ENCODE measurements around the gene CNTNAP4.

The CNTNAP4 gene

GRCh38 chr16:76276745-76277438, at the start of gene CNTNAP4:
TSS of gene CNTNAP4 (plus strand) at chr16:76277401. CDS start at chr16:76277663, 262 bp downstream.
- no peak within 1 kb of the TSS for H3K9ac ChIP-seq (ENCODE audit: low read depth, low read length)
- no peaks in the 10 kb centered on the region for H3K79me2 ChIP-seq (ENCODE audit: insufficient read depth, low read length)
- no peaks in the 10 kb centered on the region for H3K36me3 ChIP-seq (ENCODE audit: insufficient read depth, low read length)
- no peaks in the 10 kb centered on the region for H4K20me1 ChIP-seq (ENCODE audit: insufficient read depth, low read length)
- TF ChIP-seq, protein P1, sequence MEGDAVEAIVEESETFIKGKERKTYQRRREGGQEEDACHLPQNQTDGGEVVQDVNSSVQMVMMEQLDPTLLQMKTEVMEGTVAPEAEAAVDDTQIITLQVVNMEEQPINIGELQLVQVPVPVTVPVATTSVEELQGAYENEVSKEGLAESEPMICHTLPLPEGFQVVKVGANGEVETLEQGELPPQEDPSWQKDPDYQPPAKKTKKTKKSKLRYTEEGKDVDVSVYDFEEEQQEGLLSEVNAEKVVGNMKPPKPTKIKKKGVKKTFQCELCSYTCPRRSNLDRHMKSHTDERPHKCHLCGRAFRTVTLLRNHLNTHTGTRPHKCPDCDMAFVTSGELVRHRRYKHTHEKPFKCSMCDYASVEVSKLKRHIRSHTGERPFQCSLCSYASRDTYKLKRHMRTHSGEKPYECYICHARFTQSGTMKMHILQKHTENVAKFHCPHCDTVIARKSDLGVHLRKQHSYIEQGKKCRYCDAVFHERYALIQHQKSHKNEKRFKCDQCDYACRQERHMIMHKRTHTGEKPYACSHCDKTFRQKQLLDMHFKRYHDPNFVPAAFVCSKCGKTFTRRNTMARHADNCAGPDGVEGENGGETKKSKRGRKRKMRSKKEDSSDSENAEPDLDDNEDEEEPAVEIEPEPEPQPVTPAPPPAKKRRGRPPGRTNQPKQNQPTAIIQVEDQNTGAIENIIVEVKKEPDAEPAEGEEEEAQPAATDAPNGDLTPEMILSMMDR (IDR thresholded peaks at IDR 0.05; ENCODE audit: borderline replicate concordance, extremely low read depth, low read length, poor library complexity, severe bottlenecking), result no peak
- no peak for TF ChIP-seq EZH2 (IDR thresholded peaks at IDR 0.05; ENCODE audit: borderline replicate concordance, low read depth, low read length, severe bottlenecking)
- H3K4me3 ChIP-seq (ENCODE audit: low read depth in 1 of 2, low read length in 2 of 2), result no peak within 1 kb of the TSS
- H3K4me1 ChIP-seq (ENCODE audit: insufficient read depth, low read length), result no peaks in the 10 kb centered on the region
- H3K27ac ChIP-seq (ENCODE audit: low read length), result no peak within 1 kb of the TSS
- H3K27me3 ChIP-seq (ENCODE audit: insufficient read depth, low read length, poor library complexity), result no peaks in the 10 kb centered on the region
- no peak within 1 kb of the TSS for H3K4me2 ChIP-seq (ENCODE audit: insufficient read depth, low read length)
- ATAC-seq (ENCODE audit: insufficient read depth, low read depth) (no peak), DNase-seq (no peak)
- no peaks in the 10 kb centered on the region for H3K9me3 ChIP-seq (ENCODE audit: insufficient read depth, low read length, severe bottlenecking)
- H2AFZ ChIP-seq (ENCODE audit: low read depth, low read length), result no peak within 1 kb of the TSS

DNA sequence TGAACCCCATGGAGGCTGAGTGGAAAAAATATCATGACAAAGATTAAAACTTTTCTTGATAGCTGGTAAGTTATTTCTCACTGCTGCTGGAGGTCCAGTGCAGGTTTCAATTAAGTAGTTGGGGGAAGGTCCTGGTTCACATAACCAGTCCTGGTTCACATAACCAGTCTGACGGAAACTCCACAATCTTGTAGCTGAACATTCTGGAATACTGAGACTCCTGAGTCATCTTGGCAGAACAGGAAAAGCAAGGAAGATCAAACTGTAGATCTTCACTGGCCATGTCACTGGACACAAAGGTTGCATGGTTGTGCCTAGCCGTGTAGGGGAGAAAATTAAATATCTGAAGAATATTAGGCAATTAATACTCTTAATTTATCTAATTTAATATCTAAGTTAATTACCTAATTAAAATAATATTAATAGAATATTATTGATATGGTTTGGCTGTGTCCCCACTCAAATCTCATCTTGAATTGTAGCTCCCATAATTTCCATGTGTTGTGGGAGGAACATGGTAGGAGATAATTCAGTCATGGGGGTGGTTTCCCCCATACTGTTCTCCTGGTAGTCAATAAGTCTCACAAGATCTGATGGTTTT, 48.6 kb upstream of the CNTNAP4 start:
- Histone ChIP-seq H4K20me1 (ENCODE audit: insufficient read depth, low read length) (no peaks in the 10 kb centered on the region), H2AFZ (ENCODE audit: low read depth, low read length) (no peak overlapping the region), H3K4me1 (ENCODE audit: insufficient read depth, low read length) (no peaks in the 10 kb centered on the region), H3K9ac (ENCODE audit: low read depth, low read length) (no peak overlapping the region), H3K27ac (ENCODE audit: low read length) (no peak overlapping the region), H3K79me2 (ENCODE audit: insufficient read depth, low read length) (no peaks in the 10 kb centered on the region), H3K4me3 (ENCODE audit: low read depth in 1 of 2, low read length in 2 of 2) (no peak overlapping the region), H3K9me3 (ENCODE audit: insufficient read depth, low read length, severe bottlenecking) (no peaks in the 10 kb centered on the region), H3K4me2 (ENCODE audit: insufficient read depth, low read length) (no peak overlapping the region), H3K36me3 (ENCODE audit: insufficient read depth, low read length) (no peaks in the 10 kb centered on the region), H3K27me3 (ENCODE audit: insufficient read depth, low read length, poor library complexity) (peaks cover 8% of the 10 kb centered on the region)
- ATAC-seq (ENCODE audit: insufficient read depth, low read depth), result no peak
- TF ChIP-seq, protein P1 (IDR thresholded peaks at IDR 0.05; ENCODE audit: borderline replicate concordance, extremely low read depth, low read length, poor library complexity, severe bottlenecking), result no peak
- no peak for TF ChIP-seq EZH2 (IDR thresholded peaks at IDR 0.05; ENCODE audit: borderline replicate concordance, low read depth, low read length, severe bottlenecking)
- no peak for DNase-seq

DNA sequence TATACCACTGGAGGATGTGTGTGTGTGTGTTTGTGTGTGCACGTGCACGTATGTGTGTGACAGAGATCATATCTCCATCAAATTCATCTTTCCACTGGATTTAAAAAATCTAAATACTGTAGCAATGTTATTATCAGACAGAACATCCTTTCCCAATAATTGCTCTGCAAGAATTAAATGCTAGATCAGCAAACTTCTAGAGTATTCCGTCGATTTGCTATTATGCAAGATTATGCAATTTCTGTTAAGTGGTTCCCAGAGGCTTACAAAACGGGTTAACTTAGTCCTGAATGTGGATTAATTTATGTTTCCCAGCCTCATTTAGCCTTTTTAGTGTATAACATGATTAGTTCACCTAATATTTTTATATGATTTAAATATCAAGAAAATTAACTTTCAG, 44.5 kb upstream of the CNTNAP4 start:
- no peak overlapping the region for H2AFZ ChIP-seq (ENCODE audit: low read depth, low read length)
- ATAC-seq (ENCODE audit: insufficient read depth, low read depth), result no peak
- H3K4me3 ChIP-seq (ENCODE audit: low read depth in 1 of 2, low read length in 2 of 2), result no peak overlapping the region
- no peaks in the 10 kb centered on the region for H3K4me1 ChIP-seq (ENCODE audit: insufficient read depth, low read length)
- DNase-seq, result no peak
- no peaks in the 10 kb centered on the region for H3K9me3 ChIP-seq (ENCODE audit: insufficient read depth, low read length, severe bottlenecking)
- no peaks in the 10 kb centered on the region for H3K36me3 ChIP-seq (ENCODE audit: insufficient read depth, low read length)
- H3K4me2 ChIP-seq (ENCODE audit: insufficient read depth, low read length), result no peak overlapping the region
- TF ChIP-seq, protein P1 (IDR thresholded peaks at IDR 0.05; ENCODE audit: borderline replicate concordance, extremely low read depth, low read length, poor library complexity, severe bottlenecking), result no peak
- TF ChIP-seq EZH2 (IDR thresholded peaks at IDR 0.05; ENCODE audit: borderline replicate concordance, low read depth, low read length, severe bottlenecking), result no peak
- H3K9ac ChIP-seq (ENCODE audit: low read depth, low read length), result no peak overlapping the region
- H3K27ac ChIP-seq (ENCODE audit: low read length), result no peak overlapping the region
- H4K20me1 ChIP-seq (ENCODE audit: insufficient read depth, low read length), result no peaks in the 10 kb centered on the region
- no peaks in the 10 kb centered on the region for H3K79me2 ChIP-seq (ENCODE audit: insufficient read depth, low read length)
- peaks cover 3% of the 10 kb centered on the region for H3K27me3 ChIP-seq (ENCODE audit: insufficient read depth, low read length, poor library complexity)

All from DND-41 (cell line).